Subcutaneous adipose tissue (tissue), 4 donors: ENCODE results near the gene RPS6KC1. TPM values are rescaled to one million over a fixed set of nuclear protein-coding genes. Genes with fewer than 3 reads are reported as not detected.

ENCODE experiments used
- CTCF ChIP-seq: fragments of 450-650 bp; IDR thresholded peaks from one replicate; pipeline ENCODE4 v1.5.1; 2016; ENCODE audit warnings: low read depth, mild to moderate bottlenecking, control low read depth, antibody characterized with exemption, moderate library complexity
- total RNA-seq, 4 donors: library from RNA; depleted of rRNA; stranded (reverse); fragments of >200 nt; gene quantifications; one replicate each; pipeline ENCODE4 v1.1.0, GENCODE V29; 2016

RPS6KC1 gene
- total RNA-seq, 4 donors from 2014 or later = 22.6 to 30.7 (median 25.3) TPM

- TF ChIP-seq CTCF = no peak
These were observed 6.4 kb downstream of the RPS6KC1 start for GRCh38 chr1:213057264-213058059.

- TF ChIP-seq CTCF = no peak
These were observed 9.8 kb downstream of the RPS6KC1 start for GRCh38 chr1:213060836-213061235.

GRCh38 chr1:213061263-213061662, 10.2 kb downstream of the RPS6KC1 start:
- TF ChIP-seq CTCF = no peak

GRCh38 chr1:213065800-213066199, 14.8 kb downstream of the RPS6KC1 start:
- TF ChIP-seq CTCF = no peak

GRCh38 chr1:213066363-213066762, 15.3 kb downstream of the RPS6KC1 start:
- no peak for TF ChIP-seq CTCF

- no peak for TF ChIP-seq CTCF
These were observed 16.3 kb downstream of the RPS6KC1 start for GRCh38 chr1:213067352-213067751.

- no peak for TF ChIP-seq CTCF
These were observed 19.4 kb downstream of the RPS6KC1 start for GRCh38 chr1:213070406-213070805.
